A673 (cell line): ENCODE data around the gene MTX1.

Source experiments
- EZH2 ChIP-seq: fragments of 200-600 bp; sonication (generic); IDR thresholded peaks from 2 replicates; pipeline ENCODE4 v1.6.1; 2017; ENCODE audit warnings: borderline replicate concordance, low read depth, mild to moderate bottlenecking, mixed read lengths, antibody characterized with exemption, low read length; ENCODE audit not compliant: poor library complexity, severe bottlenecking
- TF ChIP-seq, protein P1 (sequence below): fragments of 300-800, 200-600 bp; sonication (generic); conservative IDR thresholded peaks from 2 replicates; pipeline ENCODE4 v1.5.1; 2017; ENCODE audit warnings: low read depth, mild to moderate bottlenecking, antibody characterized with exemption, low read length, moderate library complexity, mixed read lengths

DNA sequence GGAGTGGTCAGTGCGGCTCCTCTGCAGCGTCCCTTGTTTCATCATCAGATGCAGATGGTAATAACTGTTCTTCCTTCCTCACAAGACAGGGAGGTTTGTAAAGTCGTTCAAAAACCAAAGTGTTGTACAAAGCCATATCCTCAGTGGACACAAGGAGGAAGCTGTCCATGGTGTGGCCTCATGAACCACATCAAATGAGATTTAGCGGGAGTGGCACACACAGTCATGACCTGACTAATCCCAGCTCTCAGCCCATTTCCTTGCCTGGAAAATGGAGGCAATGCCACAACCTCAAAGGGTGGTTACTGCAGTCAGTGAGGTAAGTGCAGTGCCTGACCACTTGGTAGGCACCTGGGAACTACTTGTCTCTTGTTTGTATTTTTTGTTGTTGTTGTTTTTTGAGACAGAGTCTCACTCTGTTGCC lies 33.4 kb downstream of the MTX1 start:
- TF ChIP-seq, protein P1, sequence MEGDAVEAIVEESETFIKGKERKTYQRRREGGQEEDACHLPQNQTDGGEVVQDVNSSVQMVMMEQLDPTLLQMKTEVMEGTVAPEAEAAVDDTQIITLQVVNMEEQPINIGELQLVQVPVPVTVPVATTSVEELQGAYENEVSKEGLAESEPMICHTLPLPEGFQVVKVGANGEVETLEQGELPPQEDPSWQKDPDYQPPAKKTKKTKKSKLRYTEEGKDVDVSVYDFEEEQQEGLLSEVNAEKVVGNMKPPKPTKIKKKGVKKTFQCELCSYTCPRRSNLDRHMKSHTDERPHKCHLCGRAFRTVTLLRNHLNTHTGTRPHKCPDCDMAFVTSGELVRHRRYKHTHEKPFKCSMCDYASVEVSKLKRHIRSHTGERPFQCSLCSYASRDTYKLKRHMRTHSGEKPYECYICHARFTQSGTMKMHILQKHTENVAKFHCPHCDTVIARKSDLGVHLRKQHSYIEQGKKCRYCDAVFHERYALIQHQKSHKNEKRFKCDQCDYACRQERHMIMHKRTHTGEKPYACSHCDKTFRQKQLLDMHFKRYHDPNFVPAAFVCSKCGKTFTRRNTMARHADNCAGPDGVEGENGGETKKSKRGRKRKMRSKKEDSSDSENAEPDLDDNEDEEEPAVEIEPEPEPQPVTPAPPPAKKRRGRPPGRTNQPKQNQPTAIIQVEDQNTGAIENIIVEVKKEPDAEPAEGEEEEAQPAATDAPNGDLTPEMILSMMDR, result no peak
- no peak for TF ChIP-seq EZH2
